Dermis blood vessel endothelial cell (primary cell): Measurements from ENCODE around the gene ARID1B. TPM values are rescaled to one million over a fixed set of nuclear protein-coding genes. Genes with fewer than 3 reads are reported as not detected.

Experiments used
- DNase-seq: peaks from one replicate; pipeline ENCODE4 v3.0.0; 2010
- total RNA-seq: library from RNA; depleted of rRNA; stranded (reverse); fragments of >200 nt; gene quantifications from 2 replicates; pipeline ENCODE4 v1.2.3, GENCODE V29; 2014

The ARID1B gene
- total RNA-seq, 1 donor from 2014 or later, result 37.8 TPM

GRCh38 chr6:157232161-157232895, 455.1 kb downstream of the ARID1B start:
- no peak for DNase-seq

DNA sequence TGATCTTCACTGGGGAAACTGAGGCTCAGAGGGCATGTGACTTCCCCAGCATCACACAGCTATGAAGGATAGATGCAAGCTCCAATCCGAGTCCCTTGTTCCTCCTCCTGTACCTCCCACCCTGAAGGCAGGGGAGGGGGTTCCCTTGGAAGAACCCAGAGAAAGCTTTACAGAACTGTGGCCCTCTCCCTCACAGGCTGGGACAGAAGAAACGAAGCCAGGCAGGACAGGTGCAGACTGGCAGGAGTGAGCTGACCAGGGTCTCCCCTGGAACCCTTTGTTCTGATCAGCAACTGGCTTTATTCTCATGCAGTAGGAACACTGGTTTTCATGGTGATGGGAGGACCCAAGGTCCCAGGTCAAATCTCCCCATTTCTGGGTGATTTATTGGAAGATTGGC, 456.0 kb downstream of the ARID1B start:
- DNase-seq, result no peak

GRCh38 chr6:157233686-157234085, 456.5 kb downstream of the ARID1B start:
- no peak for DNase-seq

GRCh38 chr6:157235600-157236039, 458.4 kb downstream of the ARID1B start:
- DNase-seq, result peak; percentile 71

DNA sequence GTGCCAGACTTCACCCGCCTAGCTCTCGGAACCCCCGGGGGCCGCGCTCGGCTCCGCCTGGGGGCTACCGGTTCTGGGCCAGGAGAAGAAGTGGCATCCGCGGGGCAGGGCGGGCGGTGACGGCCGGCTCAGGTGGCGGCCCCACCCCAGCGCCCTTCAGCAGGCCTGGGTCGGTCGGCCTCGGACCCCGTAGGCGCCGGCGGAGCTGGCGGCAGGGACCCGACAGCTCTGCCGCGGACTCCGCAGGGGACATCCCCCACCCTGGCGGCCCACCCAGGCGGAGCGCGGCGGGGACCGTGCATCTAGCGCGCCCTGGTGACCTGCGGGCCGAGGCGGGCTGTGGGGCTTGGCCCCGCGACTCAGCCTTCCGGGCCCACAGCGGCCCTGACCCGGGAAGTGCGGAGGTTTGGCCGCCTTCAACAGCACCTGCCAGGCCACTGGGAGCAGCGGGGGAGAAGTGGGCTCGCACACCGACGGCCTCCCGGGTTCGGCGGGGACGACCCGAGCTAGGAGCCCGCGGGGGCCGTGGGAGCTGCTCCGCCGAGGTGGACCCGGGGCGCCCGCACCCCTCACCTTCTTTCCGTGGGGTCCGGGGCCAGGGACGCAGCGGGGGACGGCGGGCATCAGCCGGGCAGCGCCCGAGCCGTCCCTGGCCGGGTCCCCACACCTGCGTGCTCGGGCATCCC, 459.0 kb downstream of the ARID1B start:
- DNase-seq, result no peak

GRCh38 chr6:157238346-157238745, 461.2 kb downstream of the ARID1B start:
- DNase-seq, result no peak

DNA sequence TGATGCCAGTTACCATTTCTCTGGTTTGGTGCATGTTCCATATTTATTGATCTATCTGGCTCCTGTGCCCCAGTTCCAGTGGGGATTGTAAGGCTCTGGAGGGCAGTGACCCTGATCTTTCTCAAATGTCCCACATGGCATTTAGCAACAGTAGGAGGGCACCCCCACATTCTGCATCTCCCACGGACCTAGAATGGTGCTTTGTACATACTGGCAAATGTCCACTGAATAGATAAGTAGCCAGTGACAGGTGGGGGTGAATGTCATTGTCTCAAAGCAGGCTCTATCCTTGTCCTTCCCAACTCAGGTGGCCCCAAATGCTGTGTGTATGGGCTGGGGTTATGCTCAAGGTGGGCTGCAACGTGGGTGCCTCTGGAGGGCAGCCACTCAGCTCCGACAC, 462.0 kb downstream of the ARID1B start:
- DNase-seq, result no peak

GRCh38 chr6:157239671-157240058, 462.5 kb downstream of the ARID1B start:
- no peak for DNase-seq

GRCh38 chr6:157240059-157240959, 463.1 kb downstream of the ARID1B start:
- DNase-seq, result no peak

GRCh38 chr6:157240960-157241311, 463.8 kb downstream of the ARID1B start:
- no peak for DNase-seq

- DNase-seq, result no peak
Observed at GRCh38 chr6:157242791-157243190, 465.6 kb downstream of the ARID1B start.

GRCh38 chr6:157244175-157244574, 467.0 kb downstream of the ARID1B start:
- DNase-seq, result peak; percentile 48

GRCh38 chr6:157244780-157245179, 467.6 kb downstream of the ARID1B start:
- no peak for DNase-seq

DNA sequence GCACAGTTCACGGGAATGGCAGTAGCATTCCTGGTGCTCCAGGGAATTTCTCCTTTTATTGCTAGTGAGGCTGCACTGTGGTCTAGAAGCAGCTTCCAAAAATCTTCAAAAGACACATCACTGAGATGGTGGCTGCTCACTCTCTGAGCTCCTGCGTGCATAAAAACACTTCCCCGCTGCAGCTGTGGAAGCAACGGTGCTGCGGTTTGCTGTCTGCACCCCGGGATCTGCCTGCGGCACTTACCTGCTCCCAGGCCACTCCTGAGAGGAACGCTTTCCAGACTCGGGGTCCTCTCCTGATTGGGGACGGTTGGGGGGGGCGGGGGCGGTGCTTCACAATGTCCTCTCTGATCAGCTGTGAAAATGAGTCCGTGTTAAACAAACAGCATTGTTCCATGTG, 468.3 kb downstream of the ARID1B start:
- DNase-seq, result no peak

GRCh38 chr6:157246048-157246630, 469.0 kb downstream of the ARID1B start:
- no peak for DNase-seq

DNA sequence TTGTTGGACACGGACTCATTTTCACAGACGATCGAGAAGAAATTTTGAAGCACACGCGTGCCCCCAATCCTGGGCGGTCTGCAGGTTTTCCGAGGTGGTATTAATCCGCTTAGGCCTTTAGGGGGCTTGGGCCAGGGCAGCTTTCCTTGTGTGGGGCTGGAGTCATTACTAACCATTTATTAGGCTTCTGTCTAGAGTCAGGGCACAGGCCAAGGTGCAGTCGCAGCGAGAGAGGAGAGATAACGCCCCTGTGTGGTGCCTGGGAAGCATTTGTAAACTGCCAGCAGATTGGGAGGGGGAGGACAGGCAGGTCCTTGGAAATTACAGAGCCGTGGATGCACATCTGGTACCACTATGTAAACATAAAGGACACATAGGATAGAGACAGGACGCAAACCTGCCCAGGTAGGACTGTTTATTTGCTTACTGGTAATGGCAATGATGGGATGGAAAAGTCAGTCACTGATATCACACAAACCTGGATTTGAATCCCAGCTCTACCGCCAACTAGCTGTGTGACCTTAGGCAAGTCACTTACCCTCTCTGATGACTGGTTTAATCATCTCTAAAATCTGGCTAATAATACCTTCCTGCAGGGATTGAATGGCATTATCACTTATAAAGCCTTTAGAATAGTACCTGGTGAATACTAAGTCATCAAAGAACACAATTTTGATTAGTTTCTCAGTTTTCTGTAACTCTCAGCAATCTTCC, 469.8 kb downstream of the ARID1B start:
- DNase-seq, result no peak

GRCh38 chr6:157248264-157248663, 471.1 kb downstream of the ARID1B start:
- no peak for DNase-seq

- DNase-seq, result no peak
Observed at GRCh38 chr6:157249826-157250225, 472.6 kb downstream of the ARID1B start.

- no peak for DNase-seq
Observed at GRCh38 chr6:157251586-157252247, 474.5 kb downstream of the ARID1B start.

GRCh38 chr6:157253017-157253416, 475.8 kb downstream of the ARID1B start:
- peak; percentile 26 for DNase-seq

- DNase-seq, result no peak
Observed at GRCh38 chr6:157253699-157254098, 476.5 kb downstream of the ARID1B start.

DNA sequence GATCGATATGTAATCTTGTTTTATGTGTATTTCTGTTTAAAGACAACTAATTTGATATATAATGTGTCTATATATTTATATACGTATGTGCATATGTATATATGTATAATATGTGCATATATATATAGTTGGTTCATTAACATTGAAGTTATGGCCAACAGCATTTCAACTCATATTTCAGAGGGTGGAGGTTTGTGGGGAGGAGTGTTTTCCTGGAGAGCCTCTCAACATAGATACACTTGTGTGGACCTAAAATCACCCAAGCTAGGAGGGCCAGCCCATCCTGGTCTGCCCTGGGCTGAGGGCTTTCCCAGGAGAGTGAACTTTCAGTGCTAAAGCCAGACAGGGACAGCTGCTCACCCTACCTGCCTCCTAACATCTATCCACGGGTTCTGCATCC, 477.4 kb downstream of the ARID1B start:
- DNase-seq, result no peak
